BLaER1 (cell line): ENCODE results near the gene SPI1.

Source experiments
- H3K27ac ChIP-seq: shearing (Covaris generic); formaldehyde crosslinking; 2 replicates; pipeline ENCODE4 v1.8.1; 2022
- H3K27me3 ChIP-seq: shearing (Covaris generic); formaldehyde crosslinking; 2 replicates; pipeline ENCODE4 v1.8.1; 2022
- H3K36me3 ChIP-seq: shearing (Covaris generic); formaldehyde crosslinking; 2 replicates; pipeline ENCODE4 v1.8.1; 2022
- H3K4me1 ChIP-seq: shearing (Covaris generic); formaldehyde crosslinking; 2 replicates; pipeline ENCODE4 v1.8.1; 2022
- H3K4me2 ChIP-seq: shearing (Covaris generic); formaldehyde crosslinking; 2 replicates; pipeline ENCODE4 v1.8.1; 2022
- H3K4me3 ChIP-seq: shearing (Covaris generic); formaldehyde crosslinking; 2 replicates; pipeline ENCODE4 v1.8.1; 2022
- H3K9ac ChIP-seq: shearing (Covaris generic); formaldehyde crosslinking; 2 replicates; pipeline ENCODE4 v1.8.1; 2022
- H3K9me3 ChIP-seq: shearing (Covaris generic); formaldehyde crosslinking; 2 replicates; pipeline ENCODE4 v1.8.1; 2022
- H4K20me1 ChIP-seq: shearing (Covaris generic); formaldehyde crosslinking; 2 replicates; pipeline ENCODE4 v1.8.1; 2022
- Cebpa-rat ChIP-seq: shearing (Covaris generic); IDR thresholded peaks from 2 replicates; pipeline ENCODE4 v1.8.1; 2022

SPI1 gene

GRCh38 chr11:47406896-47407745 is 28.8 kb upstream of the SPI1 start:
- H3K9me3 ChIP-seq: no peaks in the 10 kb centered on the region
- peak overlapping the region; percentile 79 for H3K9ac ChIP-seq
- H3K36me3 ChIP-seq: peaks cover 5% of the 10 kb centered on the region; the same call in 1 of the 2 replicates
- peak overlapping the region; percentile 83 for H3K27ac ChIP-seq
- H3K4me2 ChIP-seq: peak overlapping the region; percentile 90
- TF ChIP-seq Cebpa-rat: peak; percentile 77
- H3K27me3 ChIP-seq: no peaks in the 10 kb centered on the region
- H3K4me1 ChIP-seq: peaks cover 68% of the 10 kb centered on the region
- peak overlapping the region; percentile 76 for H3K4me3 ChIP-seq
- H4K20me1 ChIP-seq: no peaks in the 10 kb centered on the region

- Histone ChIP-seq H3K27me3 (no peaks in the 10 kb centered on the region), H3K9ac (peak overlapping the region; percentile 67), H3K4me1 (peaks cover 75% of the 10 kb centered on the region), H3K4me3 (no peak overlapping the region), H3K4me2 (peak overlapping the region; percentile 79), H3K27ac (peak overlapping the region; percentile 82), H3K9me3 (no peaks in the 10 kb centered on the region), H4K20me1 (no peaks in the 10 kb centered on the region), H3K36me3 (no peaks in the 10 kb centered on the region)
- no peak for TF ChIP-seq Cebpa-rat
Measured at GRCh38 chr11:47403571-47403970, 25.2 kb upstream of the SPI1 start.

GRCh38 chr11:47403135-47403534 is 24.8 kb upstream of the SPI1 start:
- Histone ChIP-seq H3K4me2 (peak overlapping the region; percentile 79), H3K36me3 (no peaks in the 10 kb centered on the region), H3K9ac (peak overlapping the region; percentile 67), H3K4me1 (peaks cover 80% of the 10 kb centered on the region), H3K9me3 (no peaks in the 10 kb centered on the region), H3K27ac (peak overlapping the region; percentile 82), H3K27me3 (no peaks in the 10 kb centered on the region), H4K20me1 (no peaks in the 10 kb centered on the region), H3K4me3 (no peak overlapping the region)
- TF ChIP-seq Cebpa-rat: no peak

- no peaks in the 10 kb centered on the region for H3K36me3 ChIP-seq
- peaks cover 88% of the 10 kb centered on the region for H3K4me1 ChIP-seq
- TF ChIP-seq Cebpa-rat: no peak
- peak overlapping the region; percentile 77 for H3K9ac ChIP-seq
- H3K4me3 ChIP-seq: peak overlapping the region; percentile 62
- H3K27me3 ChIP-seq: no peaks in the 10 kb centered on the region
- peak overlapping the region; percentile 97 for H3K4me2 ChIP-seq
- no peaks in the 10 kb centered on the region for H3K9me3 ChIP-seq
- H3K27ac ChIP-seq: peak overlapping the region; percentile 90
- H4K20me1 ChIP-seq: no peaks in the 10 kb centered on the region
Measured at GRCh38 chr11:47400768-47401279, 22.5 kb upstream of the SPI1 start.

- Histone ChIP-seq H3K4me3 (peak overlapping the region; percentile 62), H3K36me3 (no peaks in the 10 kb centered on the region), H3K9ac (peak overlapping the region; percentile 77), H3K4me1 (peaks cover 95% of the 10 kb centered on the region), H3K4me2 (peak overlapping the region; percentile 97), H3K27me3 (no peaks in the 10 kb centered on the region), H4K20me1 (no peaks in the 10 kb centered on the region), H3K27ac (peak overlapping the region; percentile 90), H3K9me3 (no peaks in the 10 kb centered on the region)
- TF ChIP-seq Cebpa-rat: no peak
Measured at GRCh38 chr11:47399860-47400767, 21.8 kb upstream of the SPI1 start.

GRCh38 chr11:47398551-47398950 is 20.2 kb upstream of the SPI1 start:
- H3K4me1 ChIP-seq: peaks cover 96% of the 10 kb centered on the region
- H3K9me3 ChIP-seq: no peaks in the 10 kb centered on the region
- H3K9ac ChIP-seq: peak overlapping the region; percentile 57
- H3K4me3 ChIP-seq: no peak overlapping the region
- H3K4me2 ChIP-seq: peak overlapping the region; percentile 91
- peak overlapping the region; percentile 83 for H3K27ac ChIP-seq
- H4K20me1 ChIP-seq: no peaks in the 10 kb centered on the region
- TF ChIP-seq Cebpa-rat: no peak
- no peaks in the 10 kb centered on the region for H3K27me3 ChIP-seq
- no peaks in the 10 kb centered on the region for H3K36me3 ChIP-seq

- H3K9ac ChIP-seq: peak overlapping the region; percentile 57; the same call in 1 of the 2 replicates
- peak overlapping the region; percentile 91 for H3K4me2 ChIP-seq
- no peaks in the 10 kb centered on the region for H3K36me3 ChIP-seq
- no peak overlapping the region for H3K4me3 ChIP-seq
- H3K4me1 ChIP-seq: peaks cover 96% of the 10 kb centered on the region
- H3K9me3 ChIP-seq: no peaks in the 10 kb centered on the region
- no peak for TF ChIP-seq Cebpa-rat
- no peaks in the 10 kb centered on the region for H4K20me1 ChIP-seq
- no peaks in the 10 kb centered on the region for H3K27me3 ChIP-seq
- peak overlapping the region; percentile 83 for H3K27ac ChIP-seq
Measured at GRCh38 chr11:47398011-47398410, 19.7 kb upstream of the SPI1 start.

GRCh38 chr11:47396049-47396320 is 17.6 kb upstream of the SPI1 start:
- Histone ChIP-seq H3K27ac (peak overlapping the region; percentile 100), H3K4me2 (peak overlapping the region; percentile 91), H3K27me3 (no peaks in the 10 kb centered on the region), H3K4me1 (peaks cover 97% of the 10 kb centered on the region), H3K9ac (peak overlapping the region; percentile 94), H3K4me3 (no peak overlapping the region; the same call in 1 of the 2 replicates), H3K9me3 (no peaks in the 10 kb centered on the region), H3K36me3 (no peaks in the 10 kb centered on the region), H4K20me1 (no peaks in the 10 kb centered on the region)
- no peak for TF ChIP-seq Cebpa-rat

- H3K27me3 ChIP-seq: no peaks in the 10 kb centered on the region
- H3K36me3 ChIP-seq: no peaks in the 10 kb centered on the region
- H3K27ac ChIP-seq: peak overlapping the region; percentile 100
- peak overlapping the region; percentile 59 for H3K4me3 ChIP-seq
- no peaks in the 10 kb centered on the region for H4K20me1 ChIP-seq
- no peaks in the 10 kb centered on the region for H3K9me3 ChIP-seq
- TF ChIP-seq Cebpa-rat: no peak
- peak overlapping the region; percentile 91 for H3K4me2 ChIP-seq
- H3K9ac ChIP-seq: peak overlapping the region; percentile 94
- peaks cover 95% of the 10 kb centered on the region for H3K4me1 ChIP-seq
Measured at GRCh38 chr11:47395223-47396048, 17.1 kb upstream of the SPI1 start.
